Caco-2 (cell line): Measurements from ENCODE around the gene FER. TPM values are rescaled to one million over a fixed set of nuclear protein-coding genes. Genes with fewer than 3 reads are reported as not detected.

Source experiments
- BruUV-seq: library from RNA; stranded (reverse); fragments of 400-500 nt; replicated peaks from 2 replicates; lab custom pipeline; 2021; lab: Mats Ljungman, UMichigan
- CTCF ChIA-PET: fragments of 300-600 bp; sonication (Branson Sonifier 250); formaldehyde crosslinking; loops from one replicate; lab custom pipeline; 2022; ENCODE audit warnings: antibody characterized with exemption; lab: Charles Lee
- POLR2A ChIA-PET: fragments of 300-600 bp; sonication (Branson Sonifier 250); formaldehyde crosslinking; loops from one replicate; lab custom pipeline; 2022; ENCODE audit warnings: antibody characterized with exemption; lab: Charles Lee
- DNase-seq, 2 experiments: peaks; one replicate each; pipeline versions ENCODE4 v3.0.0 to v3.0.0-alpha.2; 2020 to 2022
- H3K27me3 ChIP-seq: replicated peaks from 2 replicates; pipeline ENCODE4 v1.6.0; 2011; ENCODE audit warnings: low read length; ENCODE audit not compliant: control insufficient read depth, insufficient read depth
- H3K36me3 ChIP-seq: 2 replicates; pipeline ENCODE4 v1.5.1; 2011; ENCODE audit warnings: low read length; ENCODE audit not compliant: control insufficient read depth, insufficient read depth
- H3K4me1 ChIP-seq: fragments of 250-450 bp; sonication (Bioruptor Pico); 2 replicates; pipeline ENCODE4 v1.5.1; 2020; ENCODE audit warnings: mild to moderate bottlenecking
- H3K4me3 ChIP-seq: 2 replicates; pipeline ENCODE4 v1.5.1; 2011; ENCODE audit warnings: low read depth, mild to moderate bottlenecking, control low read depth, low read length
- H3K9me3 ChIP-seq: fragments of 250-450 bp; sonication (Bioruptor Pico); 2 replicates; pipeline ENCODE4 v1.5.1; 2020; ENCODE audit warnings: mild to moderate bottlenecking, moderate library complexity
- H3K27ac Mint-ChIP-seq: one replicate; pipeline ENCODE4 v1.8.0; 2022; ENCODE audit warnings: mixed read lengths; ENCODE audit not compliant: unreplicated experiment
- H3K27me3 Mint-ChIP-seq: one replicate; pipeline ENCODE4 v1.8.0; 2022; ENCODE audit warnings: mixed read lengths; ENCODE audit not compliant: insufficient read depth, unreplicated experiment
- H3K36me3 Mint-ChIP-seq: one replicate; pipeline ENCODE4 v1.8.0; 2022; ENCODE audit warnings: mild to moderate bottlenecking, mixed read lengths; ENCODE audit not compliant: insufficient read depth, unreplicated experiment
- H3K4me1 Mint-ChIP-seq: one replicate; pipeline ENCODE4 v1.8.0; 2022; ENCODE audit warnings: low read depth, mixed read lengths; ENCODE audit not compliant: unreplicated experiment
- H3K4me3 Mint-ChIP-seq: one replicate; pipeline ENCODE4 v1.8.0; 2022; ENCODE audit warnings: mild to moderate bottlenecking, moderate library complexity, mixed read lengths; ENCODE audit not compliant: unreplicated experiment
- H3K9me3 Mint-ChIP-seq: one replicate; pipeline ENCODE4 v1.8.0; 2022; ENCODE audit warnings: mixed read lengths; ENCODE audit not compliant: unreplicated experiment
- intact Hi-C: fragments of 100-400 bp; cut with micrococcal nuclease; formaldehyde crosslinking; loops from one replicate; pipeline ENCODE4 v1.10.0; 2022; ENCODE audit not compliant: unreplicated experiment
- total RNA-seq: library from RNA; stranded (reverse); gene quantifications from 2 replicates; pipeline ENCODE4 v1.2.3, GENCODE V29; 2022
- TF ChIP-seq, protein P1 (sequence below), 2 experiments: fragments of 200-600 bp in 1 of 2; IDR thresholded peaks; 1 replicate in 1 of 2; 2 replicates in 1 of 2; pipeline versions ENCODE4 v1.5.1 to v1.8.0; 2011 to 2022; ENCODE audit warnings: antibody characterized with exemption in 1 of 2, control low read depth in 1 of 2, inconsistent platforms in 1 of 2, low read depth in 1 of 2, low read length in 1 of 2, mild to moderate bottlenecking in 1 of 2, moderate library complexity in 1 of 2; ENCODE audit not compliant: insufficient read depth in 1 of 2, severe bottlenecking in 1 of 2, unreplicated experiment in 1 of 2

The FER gene
- total RNA-seq, 1 experiment from 2014 or later: 43.1 TPM

DNA sequence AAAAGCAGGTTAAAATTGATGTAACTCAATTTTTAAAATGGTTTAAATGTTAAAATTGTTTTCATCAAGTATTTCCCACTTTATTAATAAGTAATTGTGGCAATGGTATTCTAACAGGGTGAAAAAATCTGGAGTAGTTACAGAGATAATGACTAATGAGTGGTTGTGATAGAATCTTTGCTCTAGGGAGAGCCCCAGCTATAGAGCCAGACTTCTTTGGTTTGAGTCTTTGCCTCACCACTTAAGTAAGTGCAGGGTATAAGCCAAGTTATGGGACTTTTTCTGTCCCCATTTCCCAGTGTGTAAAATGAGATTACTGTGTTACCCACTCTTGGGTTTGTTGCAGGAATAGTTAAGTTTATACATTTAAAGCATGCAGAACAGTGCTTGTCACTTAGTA is 158.1 kb downstream of the FER start:
- ChIA-PET POLR2A (no interaction called here), CTCF (no interaction called here)
- no peak for DNase-seq
- H3K4me3 Mint-ChIP-seq: no peak overlapping the region
- peaks cover 8% of the 10 kb centered on the region for H3K9me3 Mint-ChIP-seq
- no TSS peak for BruUV-seq
- Histone ChIP-seq H3K27me3 (no peaks in the 10 kb centered on the region), H3K4me1 (no peaks in the 10 kb centered on the region), H3K9me3 (no peaks in the 10 kb centered on the region), H3K4me3 (no peak overlapping the region), H3K36me3 (no peaks in the 10 kb centered on the region)
- peaks cover 13% of the 10 kb centered on the region for H3K4me1 Mint-ChIP-seq
- H3K36me3 Mint-ChIP-seq: peaks cover 7% of the 10 kb centered on the region
- H3K27me3 Mint-ChIP-seq: no peaks in the 10 kb centered on the region
- intact Hi-C loops: no loop called here
- TF ChIP-seq, protein P1, sequence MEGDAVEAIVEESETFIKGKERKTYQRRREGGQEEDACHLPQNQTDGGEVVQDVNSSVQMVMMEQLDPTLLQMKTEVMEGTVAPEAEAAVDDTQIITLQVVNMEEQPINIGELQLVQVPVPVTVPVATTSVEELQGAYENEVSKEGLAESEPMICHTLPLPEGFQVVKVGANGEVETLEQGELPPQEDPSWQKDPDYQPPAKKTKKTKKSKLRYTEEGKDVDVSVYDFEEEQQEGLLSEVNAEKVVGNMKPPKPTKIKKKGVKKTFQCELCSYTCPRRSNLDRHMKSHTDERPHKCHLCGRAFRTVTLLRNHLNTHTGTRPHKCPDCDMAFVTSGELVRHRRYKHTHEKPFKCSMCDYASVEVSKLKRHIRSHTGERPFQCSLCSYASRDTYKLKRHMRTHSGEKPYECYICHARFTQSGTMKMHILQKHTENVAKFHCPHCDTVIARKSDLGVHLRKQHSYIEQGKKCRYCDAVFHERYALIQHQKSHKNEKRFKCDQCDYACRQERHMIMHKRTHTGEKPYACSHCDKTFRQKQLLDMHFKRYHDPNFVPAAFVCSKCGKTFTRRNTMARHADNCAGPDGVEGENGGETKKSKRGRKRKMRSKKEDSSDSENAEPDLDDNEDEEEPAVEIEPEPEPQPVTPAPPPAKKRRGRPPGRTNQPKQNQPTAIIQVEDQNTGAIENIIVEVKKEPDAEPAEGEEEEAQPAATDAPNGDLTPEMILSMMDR (IDR thresholded peaks at IDR 0.05; ENCODE audit: insufficient read depth in 1 of 2, low read depth in 1 of 2, low read length in 1 of 2, severe bottlenecking in 1 of 2, unreplicated experiment in 1 of 2): no peak
- H3K27ac Mint-ChIP-seq: no peak overlapping the region

- no TSS peak for BruUV-seq
- Histone ChIP-seq H3K9me3 (no peaks in the 10 kb centered on the region), H3K27me3 (no peaks in the 10 kb centered on the region), H3K4me3 (no peak overlapping the region), H3K36me3 (no peaks in the 10 kb centered on the region), H3K4me1 (no peaks in the 10 kb centered on the region)
- Mint-ChIP-seq H3K9me3 (peaks cover 9% of the 10 kb centered on the region), H3K36me3 (peaks cover 14% of the 10 kb centered on the region), H3K4me3 (no peak overlapping the region), H3K4me1 (peaks cover 11% of the 10 kb centered on the region), H3K27ac (no peak overlapping the region), H3K27me3 (no peaks in the 10 kb centered on the region)
- CTCF ChIA-PET: no interaction called here
- POLR2A ChIA-PET: no interaction called here
- intact Hi-C loops: no loop called here
- DNase-seq: no peak
- TF ChIP-seq, protein P1 (IDR thresholded peaks at IDR 0.05; ENCODE audit: insufficient read depth in 1 of 2, low read depth in 1 of 2, low read length in 1 of 2, severe bottlenecking in 1 of 2, unreplicated experiment in 1 of 2): no peak
Observed at GRCh38 chr5:108910627-108911026, 162.9 kb downstream of the FER start.

- H3K27me3 ChIP-seq: no peaks in the 10 kb centered on the region
- DNase-seq: no peak
- H3K4me3 Mint-ChIP-seq: no peak overlapping the region
- intact Hi-C loops: no loop called here
- ChIA-PET POLR2A (no interaction called here), CTCF (no interaction called here)
- no peak overlapping the region for H3K27ac Mint-ChIP-seq
- H3K9me3 Mint-ChIP-seq: peaks cover 9% of the 10 kb centered on the region
- BruUV-seq: no TSS peak
- no peaks in the 10 kb centered on the region for H3K4me1 ChIP-seq
- TF ChIP-seq, protein P1 (IDR thresholded peaks at IDR 0.05; ENCODE audit: insufficient read depth in 1 of 2, low read depth in 1 of 2, low read length in 1 of 2, severe bottlenecking in 1 of 2, unreplicated experiment in 1 of 2): no peak
- H3K9me3 ChIP-seq: no peaks in the 10 kb centered on the region
- H3K27me3 Mint-ChIP-seq: no peaks in the 10 kb centered on the region
- no peaks in the 10 kb centered on the region for H3K36me3 ChIP-seq
- H3K4me3 ChIP-seq: no peak overlapping the region
- peaks cover 14% of the 10 kb centered on the region for H3K36me3 Mint-ChIP-seq
- peaks cover 14% of the 10 kb centered on the region for H3K4me1 Mint-ChIP-seq
Observed at GRCh38 chr5:108911055-108911454, 163.4 kb downstream of the FER start.
